Measurements from ENCODE around the gene TCF4.

TCF4 gene

GRCh38 chr18:55453186-55453585 lies 134.8 kb downstream of the TCF4 start:
- H3F3A ChIP-seq (ENCODE audit: low read depth) = no peaks in the 10 kb centered on the region
- no peaks in the 10 kb centered on the region for H3K4me1 ChIP-seq (ENCODE audit: insufficient read depth, low read length, poor library complexity, severe bottlenecking)
- H3K4me3 ChIP-seq (ENCODE audit: low read length, poor library complexity, severe bottlenecking) = no peak overlapping the region
- no peaks in the 10 kb centered on the region for H3K9me3 ChIP-seq (ENCODE audit: insufficient read depth, low read depth, low read length)
- TF ChIP-seq EZH2phosphoT487 (IDR thresholded peaks at IDR 0.05; ENCODE audit: borderline replicate concordance) = no peak
- TF ChIP-seq, protein P1, sequence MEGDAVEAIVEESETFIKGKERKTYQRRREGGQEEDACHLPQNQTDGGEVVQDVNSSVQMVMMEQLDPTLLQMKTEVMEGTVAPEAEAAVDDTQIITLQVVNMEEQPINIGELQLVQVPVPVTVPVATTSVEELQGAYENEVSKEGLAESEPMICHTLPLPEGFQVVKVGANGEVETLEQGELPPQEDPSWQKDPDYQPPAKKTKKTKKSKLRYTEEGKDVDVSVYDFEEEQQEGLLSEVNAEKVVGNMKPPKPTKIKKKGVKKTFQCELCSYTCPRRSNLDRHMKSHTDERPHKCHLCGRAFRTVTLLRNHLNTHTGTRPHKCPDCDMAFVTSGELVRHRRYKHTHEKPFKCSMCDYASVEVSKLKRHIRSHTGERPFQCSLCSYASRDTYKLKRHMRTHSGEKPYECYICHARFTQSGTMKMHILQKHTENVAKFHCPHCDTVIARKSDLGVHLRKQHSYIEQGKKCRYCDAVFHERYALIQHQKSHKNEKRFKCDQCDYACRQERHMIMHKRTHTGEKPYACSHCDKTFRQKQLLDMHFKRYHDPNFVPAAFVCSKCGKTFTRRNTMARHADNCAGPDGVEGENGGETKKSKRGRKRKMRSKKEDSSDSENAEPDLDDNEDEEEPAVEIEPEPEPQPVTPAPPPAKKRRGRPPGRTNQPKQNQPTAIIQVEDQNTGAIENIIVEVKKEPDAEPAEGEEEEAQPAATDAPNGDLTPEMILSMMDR (conservative IDR thresholded peaks at IDR 0.05; ENCODE audit: low read length) = no peak
- no peak overlapping the region for H3K9ac ChIP-seq (ENCODE audit: low read depth, low read length, poor library complexity, severe bottlenecking)
- H2AFZ ChIP-seq (ENCODE audit: low read length) = no peak overlapping the region
- no peak overlapping the region for H3K4me2 ChIP-seq (ENCODE audit: low read depth, low read length, poor library complexity, severe bottlenecking)
- peaks cover 4% of the 10 kb centered on the region; the same call in 1 of the 2 replicates for H3K79me2 ChIP-seq (ENCODE audit: insufficient read depth, low read length)
- no peaks in the 10 kb centered on the region for H3K9me2 ChIP-seq (replicated peaks; ENCODE audit: low read depth, low read length)
- no peaks in the 10 kb centered on the region for H3K36me3 ChIP-seq (ENCODE audit: insufficient read depth, low read length)
- H4K20me1 ChIP-seq (ENCODE audit: insufficient read depth, low read length, poor library complexity, severe bottlenecking) = no peaks in the 10 kb centered on the region
- no peaks in the 10 kb centered on the region for H3K27me3 ChIP-seq (ENCODE audit: insufficient read depth, low read length, poor library complexity, severe bottlenecking)

DNA sequence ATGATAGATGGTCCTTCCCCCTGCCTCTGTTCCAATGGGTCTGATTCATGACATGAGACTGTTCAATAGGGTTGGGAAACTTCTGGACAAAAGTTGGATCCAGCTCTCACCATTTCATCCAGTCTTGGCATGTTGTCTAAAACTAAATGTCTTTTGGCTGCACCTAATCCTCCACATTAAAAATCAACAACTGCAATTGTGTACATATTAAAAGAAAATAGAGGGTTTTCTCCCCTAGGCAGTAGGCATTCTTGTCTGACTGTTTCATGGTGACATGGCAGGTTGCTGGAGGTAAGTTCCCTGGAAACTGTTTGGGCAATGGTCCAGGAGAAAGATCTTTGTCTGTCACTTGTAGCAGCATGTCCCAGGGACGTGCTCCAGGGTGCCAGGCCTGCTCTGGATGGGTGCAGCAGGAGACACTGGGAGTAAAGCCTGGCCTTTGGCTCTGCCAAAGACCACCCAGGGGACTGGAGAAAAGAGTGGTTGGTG lies 135.8 kb downstream of the TCF4 start:
- Histone ChIP-seq H3K9me2 (replicated peaks; ENCODE audit: low read depth, low read length) (no peaks in the 10 kb centered on the region), H3K4me1 (ENCODE audit: insufficient read depth, low read length, poor library complexity, severe bottlenecking) (no peaks in the 10 kb centered on the region), H3K4me3 (ENCODE audit: low read length, poor library complexity, severe bottlenecking) (no peak overlapping the region), H3K4me2 (ENCODE audit: low read depth, low read length, poor library complexity, severe bottlenecking) (no peak overlapping the region), H3K36me3 (ENCODE audit: insufficient read depth, low read length) (no peaks in the 10 kb centered on the region), H3K9ac (ENCODE audit: low read depth, low read length, poor library complexity, severe bottlenecking) (no peak overlapping the region), H3K9me3 (ENCODE audit: insufficient read depth, low read depth, low read length) (no peaks in the 10 kb centered on the region), H2AFZ (ENCODE audit: low read length) (no peak overlapping the region), H4K20me1 (ENCODE audit: insufficient read depth, low read length, poor library complexity, severe bottlenecking) (no peaks in the 10 kb centered on the region), H3K79me2 (ENCODE audit: insufficient read depth, low read length) (peaks cover 7% of the 10 kb centered on the region; the same call in 1 of the 2 replicates), H3K27me3 (ENCODE audit: insufficient read depth, low read length, poor library complexity, severe bottlenecking) (no peaks in the 10 kb centered on the region), H3F3A (ENCODE audit: low read depth) (no peaks in the 10 kb centered on the region)
- TF ChIP-seq, protein P1 (conservative IDR thresholded peaks at IDR 0.05; ENCODE audit: low read length) = no peak
- no peak for TF ChIP-seq EZH2phosphoT487 (IDR thresholded peaks at IDR 0.05; ENCODE audit: borderline replicate concordance)

DNA sequence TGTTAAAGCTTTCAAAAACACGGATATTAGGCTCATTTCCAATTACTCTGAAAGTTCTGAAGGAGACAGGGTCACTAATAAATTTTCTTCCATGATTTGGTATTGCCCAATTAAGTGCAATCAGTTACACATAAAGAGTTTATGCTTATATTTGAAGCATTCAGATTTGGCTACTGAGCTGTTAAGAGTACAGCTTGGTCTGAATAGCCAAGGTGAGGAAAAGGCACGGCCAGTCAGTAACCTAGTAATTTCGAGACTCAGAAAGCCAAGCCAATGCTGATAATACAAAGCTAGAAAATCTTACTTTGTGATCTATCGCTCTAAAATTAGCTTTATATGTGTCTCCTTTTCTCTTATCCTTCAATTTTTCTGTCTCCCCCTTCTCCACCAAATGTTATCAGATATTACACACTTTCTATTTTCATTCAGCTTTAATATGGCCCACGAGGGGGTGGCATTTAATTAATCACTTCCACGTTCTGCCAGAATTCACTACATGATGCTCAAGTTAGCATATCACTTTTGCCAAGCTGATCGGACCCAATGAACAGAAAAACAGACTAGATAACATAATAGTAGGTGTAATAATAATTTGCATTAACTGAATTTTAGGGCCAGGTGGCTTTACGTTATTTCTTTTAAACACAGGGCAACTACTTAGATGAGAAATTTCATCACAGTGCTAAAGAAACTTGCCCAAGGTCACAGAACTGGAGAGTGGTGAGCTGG lies 138.4 kb downstream of the TCF4 start:
- H4K20me1 ChIP-seq (ENCODE audit: insufficient read depth, low read length, poor library complexity, severe bottlenecking) = no peaks in the 10 kb centered on the region
- no peak overlapping the region for H2AFZ ChIP-seq (ENCODE audit: low read length)
- no peaks in the 10 kb centered on the region for H3K36me3 ChIP-seq (ENCODE audit: insufficient read depth, low read length)
- H3K27me3 ChIP-seq (ENCODE audit: insufficient read depth, low read length, poor library complexity, severe bottlenecking) = no peaks in the 10 kb centered on the region
- H3K9ac ChIP-seq (ENCODE audit: low read depth, low read length, poor library complexity, severe bottlenecking) = no peak overlapping the region
- H3K79me2 ChIP-seq (ENCODE audit: insufficient read depth, low read length) = peaks cover 12% of the 10 kb centered on the region; the same call in 1 of the 2 replicates
- H3K4me3 ChIP-seq (ENCODE audit: low read length, poor library complexity, severe bottlenecking) = no peak overlapping the region
- TF ChIP-seq, protein P1 (conservative IDR thresholded peaks at IDR 0.05; ENCODE audit: low read length) = no peak
- TF ChIP-seq EZH2phosphoT487 (IDR thresholded peaks at IDR 0.05; ENCODE audit: borderline replicate concordance) = no peak
- H3K9me3 ChIP-seq (ENCODE audit: insufficient read depth, low read depth, low read length) = no peaks in the 10 kb centered on the region
- no peak overlapping the region for H3K4me2 ChIP-seq (ENCODE audit: low read depth, low read length, poor library complexity, severe bottlenecking)
- no peaks in the 10 kb centered on the region for H3F3A ChIP-seq (ENCODE audit: low read depth)
- no peaks in the 10 kb centered on the region for H3K9me2 ChIP-seq (replicated peaks; ENCODE audit: low read depth, low read length)
- H3K4me1 ChIP-seq (ENCODE audit: insufficient read depth, low read length, poor library complexity, severe bottlenecking) = no peaks in the 10 kb centered on the region

Data from Loucy (cell line).